Measurements from ENCODE around the gene KLHL7.
"Not testable (repeated sequence)": the region's sequence is repeated elsewhere in the genome, so short reads cannot be mapped to it uniquely, and the experiment has no call there.

KLHL7 gene

GRCh38 chr7:23183279-23184012, 77.9 kb downstream of the KLHL7 start:
- DNase-seq (ENCODE audit: low read depth), result peak; percentile 1

- DNase-seq (ENCODE audit: low read depth), result no peak
These were observed 78.7 kb downstream of the KLHL7 start for GRCh38 chr7:23184291-23184690.

- DNase-seq (ENCODE audit: low read depth), result peak; percentile 44
These were observed 79.2 kb downstream of the KLHL7 start for GRCh38 chr7:23184709-23185359.

- DNase-seq (ENCODE audit: low read depth), result no peak
These were observed 80.4 kb downstream of the KLHL7 start for GRCh38 chr7:23185980-23186379.

- peak; percentile 2 for DNase-seq (ENCODE audit: low read depth)
These were observed 85.4 kb downstream of the KLHL7 start for GRCh38 chr7:23191022-23191421.

GRCh38 chr7:23193650-23194227, 88.2 kb downstream of the KLHL7 start:
- DNase-seq (ENCODE audit: low read depth), result not testable (repeated sequence)

GRCh38 chr7:23196306-23196705, 90.7 kb downstream of the KLHL7 start:
- peak; percentile 20 for DNase-seq (ENCODE audit: low read depth)

GRCh38 chr7:23197745-23198144, 92.2 kb downstream of the KLHL7 start:
- DNase-seq (ENCODE audit: low read depth), result not testable (repeated sequence)

- DNase-seq (ENCODE audit: low read depth), result no peak
These were observed 94.7 kb downstream of the KLHL7 start for GRCh38 chr7:23200331-23200730.

- no peak for DNase-seq (ENCODE audit: low read depth)
These were observed 98.7 kb downstream of the KLHL7 start for GRCh38 chr7:23204241-23204640.

GRCh38 chr7:23205577-23205908, 100.0 kb downstream of the KLHL7 start:
- no peak for DNase-seq (ENCODE audit: low read depth)

GRCh38 chr7:23205909-23206767, 100.6 kb downstream of the KLHL7 start:
- peak; percentile 25 for DNase-seq (ENCODE audit: low read depth)

- peak; percentile 15 for DNase-seq (ENCODE audit: low read depth)
These were observed 101.4 kb downstream of the KLHL7 start for GRCh38 chr7:23207021-23207420.

- DNase-seq (ENCODE audit: low read depth), result peak; percentile 19
These were observed 102.3 kb downstream of the KLHL7 start for GRCh38 chr7:23207884-23208283.

- no peak for DNase-seq (ENCODE audit: low read depth)
These were observed 102.7 kb downstream of the KLHL7 start for GRCh38 chr7:23208316-23208715.

GRCh38 chr7:23210506-23210905, 104.9 kb downstream of the KLHL7 start:
- no peak for DNase-seq (ENCODE audit: low read depth)

GRCh38 chr7:23211589-23211988, 106.0 kb downstream of the KLHL7 start:
- no peak for DNase-seq (ENCODE audit: low read depth)

- DNase-seq (ENCODE audit: low read depth), result no peak
These were observed 106.8 kb downstream of the KLHL7 start for GRCh38 chr7:23212395-23212794.

GRCh38 chr7:23212841-23213240, 107.3 kb downstream of the KLHL7 start:
- DNase-seq (ENCODE audit: low read depth), result no peak

GRCh38 chr7:23213755-23214154, 108.2 kb downstream of the KLHL7 start:
- no peak for DNase-seq (ENCODE audit: low read depth)

- no peak for DNase-seq (ENCODE audit: low read depth)
These were observed 108.8 kb downstream of the KLHL7 start for GRCh38 chr7:23214423-23214822.

GRCh38 chr7:23214938-23215337, 109.4 kb downstream of the KLHL7 start:
- no peak for DNase-seq (ENCODE audit: low read depth)

GRCh38 chr7:23216021-23216420, 110.4 kb downstream of the KLHL7 start:
- no peak for DNase-seq (ENCODE audit: low read depth)

All from amniotic epithelial cell (primary cell).